Kidney epithelial cell (primary cell): ENCODE data around the gene MRPL39. TPM values are rescaled to one million over a fixed set of nuclear protein-coding genes. Genes with fewer than 3 reads are reported as not detected.
"Not testable (repeated sequence)": the region's sequence is repeated elsewhere in the genome, so short reads cannot be mapped to it uniquely, and the experiment has no call there.

Source experiments
- DNase-seq: peaks from one replicate; pipeline ENCODE4 v3.0.0-alpha.2; 2010; ENCODE audit warnings: low read depth
- H3K27me3 ChIP-seq: 2 replicates; pipeline ENCODE4 v1.6.0; 2011; ENCODE audit warnings: low read length; ENCODE audit not compliant: control insufficient read depth, insufficient read depth
- H3K36me3 ChIP-seq: 2 replicates; pipeline ENCODE4 v1.5.1; 2011; ENCODE audit warnings: low read length; ENCODE audit not compliant: control insufficient read depth, insufficient read depth
- H3K4me3 ChIP-seq: 2 replicates; pipeline ENCODE4 v1.5.1; 2011; ENCODE audit warnings: low read depth, mild to moderate bottlenecking, control low read depth, low read length
- total RNA-seq: library from RNA; depleted of rRNA; stranded (reverse); fragments of >200 nt; gene quantifications from 2 replicates; pipeline ENCODE4 v1.2.3, GENCODE V29; 2015
- TF ChIP-seq, protein P1 (sequence below): IDR thresholded peaks from 2 replicates; pipeline ENCODE4 v1.5.1; 2011; ENCODE audit warnings: mild to moderate bottlenecking, moderate library complexity, low read length, control low read depth, inconsistent platforms; ENCODE audit not compliant: insufficient read depth, poor library complexity, severe bottlenecking

The MRPL39 gene
- total RNA-seq, 1 donor from 2014 or later = 21.8 TPM

DNA sequence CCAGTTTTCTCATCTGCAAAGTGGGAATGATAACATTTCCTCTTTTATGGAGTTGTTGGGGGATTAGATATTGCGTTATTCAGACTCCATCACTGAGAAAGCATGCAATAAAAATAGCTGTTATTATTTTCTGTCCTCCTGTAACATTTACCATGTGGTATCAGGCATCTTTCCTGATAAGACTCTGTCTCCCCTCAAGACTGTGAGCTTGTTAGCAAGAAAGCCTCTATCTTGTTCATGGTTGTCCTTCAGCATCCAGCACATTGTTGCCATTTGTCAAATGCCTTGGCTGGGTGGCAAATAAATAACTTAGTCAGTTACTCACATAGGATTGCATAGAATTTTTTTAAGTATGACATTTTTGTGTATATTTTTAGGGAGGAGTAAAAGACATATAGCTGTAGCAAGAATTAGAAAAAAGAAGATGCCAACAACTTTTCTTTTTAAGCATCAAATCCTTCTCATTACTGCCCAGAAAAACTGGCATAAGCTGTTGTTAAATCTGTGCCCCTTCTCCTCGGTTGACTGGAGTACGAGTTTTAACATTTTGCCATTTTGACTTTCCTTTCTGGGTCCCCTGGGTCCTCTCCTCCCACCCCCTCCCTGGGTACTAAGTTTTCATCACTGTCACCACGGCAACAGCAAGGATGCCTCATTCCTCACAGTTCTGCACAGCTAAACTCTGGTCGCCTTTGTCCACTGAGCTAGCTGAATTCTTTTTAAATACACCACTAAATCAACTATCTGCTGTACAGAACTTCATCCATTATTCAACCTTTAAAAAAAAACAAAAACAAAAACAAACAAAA lies 30.8 kb upstream of the MRPL39 start:
- H3K27me3 ChIP-seq = peaks cover 5% of the 10 kb centered on the region
- DNase-seq = no peak
- TF ChIP-seq, protein P1, sequence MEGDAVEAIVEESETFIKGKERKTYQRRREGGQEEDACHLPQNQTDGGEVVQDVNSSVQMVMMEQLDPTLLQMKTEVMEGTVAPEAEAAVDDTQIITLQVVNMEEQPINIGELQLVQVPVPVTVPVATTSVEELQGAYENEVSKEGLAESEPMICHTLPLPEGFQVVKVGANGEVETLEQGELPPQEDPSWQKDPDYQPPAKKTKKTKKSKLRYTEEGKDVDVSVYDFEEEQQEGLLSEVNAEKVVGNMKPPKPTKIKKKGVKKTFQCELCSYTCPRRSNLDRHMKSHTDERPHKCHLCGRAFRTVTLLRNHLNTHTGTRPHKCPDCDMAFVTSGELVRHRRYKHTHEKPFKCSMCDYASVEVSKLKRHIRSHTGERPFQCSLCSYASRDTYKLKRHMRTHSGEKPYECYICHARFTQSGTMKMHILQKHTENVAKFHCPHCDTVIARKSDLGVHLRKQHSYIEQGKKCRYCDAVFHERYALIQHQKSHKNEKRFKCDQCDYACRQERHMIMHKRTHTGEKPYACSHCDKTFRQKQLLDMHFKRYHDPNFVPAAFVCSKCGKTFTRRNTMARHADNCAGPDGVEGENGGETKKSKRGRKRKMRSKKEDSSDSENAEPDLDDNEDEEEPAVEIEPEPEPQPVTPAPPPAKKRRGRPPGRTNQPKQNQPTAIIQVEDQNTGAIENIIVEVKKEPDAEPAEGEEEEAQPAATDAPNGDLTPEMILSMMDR = no peak
- no peaks in the 10 kb centered on the region for H3K36me3 ChIP-seq
- no peak overlapping the region for H3K4me3 ChIP-seq

DNA sequence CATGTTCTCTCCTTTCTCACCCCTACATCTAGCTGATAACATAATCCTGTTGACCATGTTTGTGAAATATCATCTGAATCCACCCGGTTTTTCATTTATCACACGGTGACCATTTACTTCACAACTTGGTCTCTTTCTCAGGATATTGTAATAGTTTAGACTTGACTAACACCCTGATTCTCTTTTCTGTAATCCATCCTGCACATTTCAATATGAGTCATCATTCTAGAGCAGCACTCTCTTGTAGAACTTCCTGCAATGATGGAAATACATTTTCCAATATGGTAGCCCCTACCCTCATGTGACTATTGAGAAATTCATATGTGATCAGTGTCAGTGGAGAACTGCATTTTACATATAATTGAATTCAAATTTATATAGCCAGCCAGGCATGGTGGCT lies 29.4 kb upstream of the MRPL39 start:
- Histone ChIP-seq H3K27me3 (peaks cover 5% of the 10 kb centered on the region), H3K4me3 (no peak overlapping the region), H3K36me3 (no peaks in the 10 kb centered on the region)
- no peak for DNase-seq
- TF ChIP-seq, protein P1 = no peak

DNA sequence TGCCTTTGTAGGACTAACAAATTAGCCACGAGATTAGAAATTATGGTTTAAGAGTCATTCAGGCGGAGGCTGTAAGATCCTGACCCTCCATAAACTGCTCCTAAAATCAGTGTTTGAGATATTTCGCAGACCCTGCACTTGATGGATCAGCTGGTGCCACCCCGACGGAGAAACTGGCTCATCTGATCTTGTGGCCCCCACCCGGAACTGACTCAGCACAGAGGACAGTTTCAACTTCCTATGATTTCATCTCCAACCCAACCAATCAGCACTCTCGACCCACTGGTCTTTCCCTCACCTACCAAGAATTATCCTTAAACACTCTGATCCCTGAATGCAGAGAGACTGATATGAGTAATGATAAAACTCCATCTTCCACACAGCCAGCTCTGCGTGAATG lies 28.0 kb upstream of the MRPL39 start:
- Histone ChIP-seq H3K4me3 (no peak overlapping the region), H3K36me3 (no peaks in the 10 kb centered on the region), H3K27me3 (peaks cover 5% of the 10 kb centered on the region)
- TF ChIP-seq, protein P1 = no peak
- no peak for DNase-seq

DNA sequence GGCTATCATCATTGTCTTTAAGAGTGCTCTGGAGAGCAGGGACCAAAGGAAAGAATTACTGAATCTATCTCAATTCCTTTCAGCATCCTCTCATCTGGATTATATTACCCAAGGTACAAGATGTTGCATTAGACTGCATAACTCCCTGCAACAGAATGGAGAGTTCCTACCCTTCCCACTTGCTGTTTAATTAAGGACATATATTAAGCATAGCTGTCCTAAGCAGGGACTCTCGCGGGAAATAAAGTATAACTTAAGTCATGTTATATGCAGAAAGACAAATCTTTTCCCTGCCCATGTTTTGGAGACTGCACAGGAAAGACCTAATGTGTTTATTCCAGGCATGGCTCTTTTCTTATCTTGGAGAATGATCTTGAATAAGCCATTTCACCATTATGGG lies 25.0 kb upstream of the MRPL39 start:
- no peak overlapping the region for H3K4me3 ChIP-seq
- H3K27me3 ChIP-seq = no peaks in the 10 kb centered on the region
- H3K36me3 ChIP-seq = no peaks in the 10 kb centered on the region
- no peak for DNase-seq
- TF ChIP-seq, protein P1 = no peak

DNA sequence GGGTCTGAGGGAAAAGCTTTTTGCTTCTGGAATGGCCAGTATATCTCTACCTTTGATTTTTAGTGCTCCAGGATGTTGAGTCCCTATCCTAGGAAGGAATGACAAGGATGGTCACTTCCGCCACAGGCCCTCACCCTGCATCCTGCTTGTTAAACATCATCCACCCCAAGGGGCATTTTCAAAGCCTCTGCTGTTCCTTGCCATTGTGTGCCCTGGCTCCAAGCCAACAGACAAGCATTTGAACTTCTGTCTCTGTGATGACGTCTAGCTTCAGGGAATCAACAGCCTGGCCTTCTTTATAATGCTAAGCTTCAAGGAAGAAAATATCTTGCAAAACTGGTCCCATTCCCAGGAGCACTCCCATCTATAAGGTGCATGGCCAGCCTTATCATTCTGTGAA lies 19.5 kb upstream of the MRPL39 start:
- TF ChIP-seq, protein P1 = no peak
- Histone ChIP-seq H3K36me3 (no peaks in the 10 kb centered on the region), H3K4me3 (no peak overlapping the region), H3K27me3 (no peaks in the 10 kb centered on the region)
- DNase-seq = no peak

DNA sequence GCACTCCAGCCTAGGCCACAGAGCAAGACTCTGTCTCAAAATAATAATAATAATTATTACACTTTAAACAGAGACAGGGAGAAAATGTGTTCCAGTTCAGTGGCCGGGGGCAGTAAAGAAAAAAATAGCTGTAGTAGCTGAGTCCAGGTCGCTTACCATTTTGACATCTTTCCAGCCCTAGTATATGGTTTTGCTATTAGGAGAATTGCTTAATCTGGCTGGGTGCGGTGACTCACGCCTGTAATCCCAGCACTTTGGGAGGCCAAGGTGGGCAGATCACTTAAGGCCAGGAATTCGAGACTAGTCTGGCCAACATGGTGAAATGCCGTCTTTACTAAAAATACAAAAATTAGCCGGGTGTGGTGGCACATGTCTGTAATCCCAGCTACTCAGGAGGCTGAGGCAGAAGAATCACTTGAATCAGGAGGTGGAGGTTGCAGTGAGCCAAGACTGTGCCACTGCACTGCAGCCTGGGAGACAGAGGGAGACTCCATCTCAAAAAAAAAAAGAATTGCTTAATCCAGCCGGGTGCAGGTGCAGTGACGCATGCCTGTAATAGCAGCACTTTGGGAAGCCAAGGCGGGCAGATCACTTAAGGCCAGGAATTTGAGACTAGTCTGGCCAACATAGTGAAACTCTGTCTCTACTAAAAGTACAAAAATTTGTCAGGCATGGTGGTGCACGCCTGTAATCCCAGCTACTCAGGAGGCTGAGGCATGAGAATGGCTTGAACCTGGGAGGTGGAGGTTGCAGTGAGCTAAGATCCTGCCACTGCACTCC lies 18.7 kb upstream of the MRPL39 start:
- not testable (repeated sequence) for H3K4me3 ChIP-seq, H3K36me3 ChIP-seq, H3K27me3 ChIP-seq, DNase-seq
